LoVo (cell line): Measurements from ENCODE around the gene SPDYE1.
"Not testable (repeated sequence)": the region's sequence is repeated elsewhere in the genome, so short reads cannot be mapped to it uniquely, and the experiment has no call there.

Source experiments
- DNase-seq: peaks from one replicate; pipeline ENCODE4 v3.0.0-alpha.2; 2016; ENCODE audit warnings: low spot score

Gene SPDYE1

GRCh38 chr7:43992896-43993295, 4.8 kb upstream of the SPDYE1 start:
- DNase-seq = peak; percentile 9

GRCh38 chr7:43994681-43995080, 3.0 kb upstream of the SPDYE1 start:
- not testable (repeated sequence) for DNase-seq

GRCh38 chr7:44012081-44012480, 14.4 kb downstream of the SPDYE1 start:
- not testable (repeated sequence) for DNase-seq

- DNase-seq = not testable (repeated sequence)
These were observed 17.4 kb downstream of the SPDYE1 start for GRCh38 chr7:44015090-44015489.

- DNase-seq = peak; percentile 97
These were observed 21.4 kb downstream of the SPDYE1 start for GRCh38 chr7:44018857-44019807.

GRCh38 chr7:44019825-44020224, 22.1 kb downstream of the SPDYE1 start:
- not testable (repeated sequence) for DNase-seq

- DNase-seq = not testable (repeated sequence)
These were observed 24.4 kb downstream of the SPDYE1 start for GRCh38 chr7:44022069-44022468.

GRCh38 chr7:44022796-44023467, 25.2 kb downstream of the SPDYE1 start:
- not testable (repeated sequence) for DNase-seq

- DNase-seq = not testable (repeated sequence)
These were observed 31.7 kb downstream of the SPDYE1 start for GRCh38 chr7:44029433-44029832.

GRCh38 chr7:44030029-44030428, 32.3 kb downstream of the SPDYE1 start:
- not testable (repeated sequence) for DNase-seq

GRCh38 chr7:44031319-44031718, 33.6 kb downstream of the SPDYE1 start:
- not testable (repeated sequence) for DNase-seq

GRCh38 chr7:44032031-44032430, 34.3 kb downstream of the SPDYE1 start:
- DNase-seq = not testable (repeated sequence)

- DNase-seq = not testable (repeated sequence)
These were observed 36.5 kb downstream of the SPDYE1 start for GRCh38 chr7:44033971-44034844.

- not testable (repeated sequence) for DNase-seq
These were observed 38.7 kb downstream of the SPDYE1 start for GRCh38 chr7:44036364-44036763.

GRCh38 chr7:44037951-44038350, 40.3 kb downstream of the SPDYE1 start:
- not testable (repeated sequence) for DNase-seq

GRCh38 chr7:44038553-44038952, 40.9 kb downstream of the SPDYE1 start:
- not testable (repeated sequence) for DNase-seq

GRCh38 chr7:44038961-44039558, 41.4 kb downstream of the SPDYE1 start:
- peak; percentile 72 for DNase-seq

- not testable (repeated sequence) for DNase-seq
These were observed 42.2 kb downstream of the SPDYE1 start for GRCh38 chr7:44039800-44040492.

GRCh38 chr7:44040493-44040891, 42.8 kb downstream of the SPDYE1 start:
- peak; percentile 29 for DNase-seq

GRCh38 chr7:44042221-44042620, 44.5 kb downstream of the SPDYE1 start:
- no peak for DNase-seq

GRCh38 chr7:44043902-44044301, 46.2 kb downstream of the SPDYE1 start:
- no peak for DNase-seq
